HEK293T (cell line): ENCODE data around the gene ATP2B2.

Source experiments
- CTCF ChIA-PET: fragments of 350-600 bp; formaldehyde crosslinking; extraction: SDS; loops from one replicate; lab custom pipeline; 2021; ENCODE audit warnings: antibody characterized with exemption, inconsistent platforms; lab: Yijun Ruan, JAX
- POLR2A ChIA-PET: fragments of 350-600 bp; formaldehyde crosslinking; extraction: SDS; loops from one replicate; lab custom pipeline; 2020; ENCODE audit warnings: antibody characterized with exemption, inconsistent platforms; lab: Yijun Ruan, JAX
- DNase-seq: peaks from one replicate; pipeline ENCODE4 v3.0.0; 2012; ENCODE audit warnings: mixed read lengths; ENCODE audit errors: extremely low spot score
- ARNT ChIP-seq: fragments of 450-650 bp; IDR thresholded peaks from 2 replicates; pipeline ENCODE4 v1.6.1; 2017; ENCODE audit warnings: mild to moderate bottlenecking
- BHLHE40 ChIP-seq: fragments of 450-650 bp; IDR thresholded peaks from 2 replicates; pipeline ENCODE4 v1.6.1; 2016; ENCODE audit warnings: mild to moderate bottlenecking, moderate library complexity, borderline replicate concordance
- CTBP1 ChIP-seq: fragments of 450-650 bp; IDR thresholded peaks from 2 replicates; pipeline ENCODE4 v1.6.1; 2016; ENCODE audit warnings: borderline replicate concordance
- ELF4 ChIP-seq: fragments of 450-650 bp; IDR thresholded peaks from 2 replicates; pipeline ENCODE4 v1.6.1; 2017; ENCODE audit warnings: antibody characterized with exemption
- FOXA1 ChIP-seq: fragments of 450-650 bp; IDR thresholded peaks from 2 replicates; pipeline ENCODE4 v1.6.1; 2016; ENCODE audit warnings: mild to moderate bottlenecking
- FOXK2 ChIP-seq: fragments of 450-650 bp; IDR thresholded peaks from 2 replicates; pipeline ENCODE4 v1.6.1; 2016; ENCODE audit warnings: mild to moderate bottlenecking
- FOXM1 ChIP-seq: fragments of 450-650 bp; IDR thresholded peaks from 2 replicates; pipeline ENCODE4 v1.6.1; 2017; ENCODE audit warnings: mild to moderate bottlenecking, borderline replicate concordance
- HDGF ChIP-seq: fragments of 450-650 bp; IDR thresholded peaks from 2 replicates; pipeline ENCODE4 v1.6.1; 2017; ENCODE audit warnings: antibody characterized with exemption, borderline replicate concordance
- L3MBTL2 ChIP-seq: fragments of 450-650 bp; conservative IDR thresholded peaks from 2 replicates; pipeline ENCODE4 v1.6.1; 2016; ENCODE audit warnings: mild to moderate bottlenecking
- LEF1 ChIP-seq: fragments of 450-650 bp; IDR thresholded peaks from 2 replicates; pipeline ENCODE4 v1.6.1; 2017; ENCODE audit warnings: mild to moderate bottlenecking, borderline replicate concordance
- NFRKB ChIP-seq: fragments of 450-650 bp; IDR thresholded peaks from 2 replicates; pipeline ENCODE4 v1.6.1; 2016; ENCODE audit warnings: mild to moderate bottlenecking, moderate library complexity
- PKNOX1 ChIP-seq: fragments of 450-650 bp; IDR thresholded peaks from 2 replicates; pipeline ENCODE4 v1.6.1; 2016
- SP1 ChIP-seq: fragments of 450-650 bp; IDR thresholded peaks from 2 replicates; pipeline ENCODE4 v1.6.1; 2017
- SUZ12 ChIP-seq: fragments of 450-650 bp; IDR thresholded peaks from 2 replicates; pipeline ENCODE4 v1.6.1; 2016; ENCODE audit warnings: mild to moderate bottlenecking
- TARDBP ChIP-seq: fragments of 450-650 bp; IDR thresholded peaks from 2 replicates; pipeline ENCODE4 v1.6.1; 2016
- ZNF384 ChIP-seq: fragments of 450-650 bp; IDR thresholded peaks from 2 replicates; pipeline ENCODE4 v1.6.1; 2016

ATP2B2 gene

GRCh38 chr3:10290481-10291176 lies 214.8 kb downstream of the ATP2B2 start:
- TF ChIP-seq ELF4 (no peak), NFRKB (no peak), FOXA1 (no peak)
- ChIA-PET CTCF (no interaction called here), POLR2A (no interaction called here)
- DNase-seq, result no peak

- POLR2A ChIA-PET, result no interaction called here
- no peak for TF ChIP-seq ELF4
- TF ChIP-seq ZNF384, result no peak
- no peak for TF ChIP-seq L3MBTL2
- no peak for TF ChIP-seq LEF1
- TF ChIP-seq FOXA1, result no peak
- no peak for TF ChIP-seq PKNOX1
- no peak for TF ChIP-seq SUZ12
- TF ChIP-seq FOXM1, result no peak
- no peak for TF ChIP-seq ARNT
- TF ChIP-seq CTBP1, result no peak
- TF ChIP-seq TARDBP, result no peak
- TF ChIP-seq HDGF, result no peak
- no peak for TF ChIP-seq NFRKB
- no peak for TF ChIP-seq FOXK2
- TF ChIP-seq BHLHE40, result no peak
- no peak for DNase-seq
- CTCF ChIA-PET, result no interaction called here
Measured at GRCh38 chr3:10289787-10290355, 215.5 kb downstream of the ATP2B2 start.

- ChIA-PET POLR2A (no interaction called here), CTCF (no interaction called here)
- no peak for TF ChIP-seq FOXM1
- TF ChIP-seq BHLHE40, result no peak
- TF ChIP-seq ARNT, result no peak
- TF ChIP-seq ZNF384, result no peak
- TF ChIP-seq CTBP1, result no peak
- no peak for DNase-seq
Measured at GRCh38 chr3:10289077-10289476, 216.3 kb downstream of the ATP2B2 start.

GRCh38 chr3:10288575-10288960 lies 216.8 kb downstream of the ATP2B2 start:
- TF ChIP-seq ELF4 (no peak), SP1 (no peak), ARNT (no peak), BHLHE40 (no peak), FOXM1 (no peak), PKNOX1 (no peak), SUZ12 (no peak), ZNF384 (no peak), HDGF (no peak), L3MBTL2 (no peak), FOXK2 (no peak)
- DNase-seq, result no peak
- CTCF ChIA-PET, result no interaction called here
- POLR2A ChIA-PET, result no interaction called here

- ChIA-PET POLR2A (no interaction called here), CTCF (no interaction called here)
- TF ChIP-seq ZNF384 (no peak), PKNOX1 (no peak), CTBP1 (no peak), BHLHE40 (no peak), SUZ12 (no peak)
- DNase-seq, result no peak
Measured at GRCh38 chr3:10287936-10288574, 217.3 kb downstream of the ATP2B2 start.

- TF ChIP-seq BHLHE40, result no peak
- TF ChIP-seq SUZ12, result no peak
- no peak for TF ChIP-seq FOXA1
- no peak for TF ChIP-seq L3MBTL2
- no peak for TF ChIP-seq TARDBP
- no peak for TF ChIP-seq HDGF
- no peak for TF ChIP-seq CTBP1
- TF ChIP-seq PKNOX1, result no peak
- no peak for TF ChIP-seq FOXK2
- no peak for TF ChIP-seq SP1
- TF ChIP-seq ZNF384, result no peak
- ChIA-PET POLR2A (no interaction called here), CTCF (no interaction called here)
- no peak for DNase-seq
Measured at GRCh38 chr3:10286596-10287295, 218.6 kb downstream of the ATP2B2 start.
